Activated T-helper 2 cell treated with anti-CD3 and anti-CD28 coated beads, Interferon-gamma antibody, Interleukin-2, Interleukin-4, amounts not matched to agents 10 μg/mL and 5 μg/mL and 100 μg/mL, durations not matched to agents 14 hours and 24 hours and 36 hours (primary cell): ENCODE results near the gene DSP. TPM values are rescaled to one million over a fixed set of nuclear protein-coding genes. Genes with fewer than 3 reads are reported as not detected.
A peak's percentile ranks its signal among the peaks of the same experiment; 100 is the strongest.

Experiments
- DNase-seq: peaks from one replicate; pipeline ENCODE4 v3.0.0; 2021; ENCODE audit warnings: low spot score
- H3K27ac Mint-ChIP-seq: one replicate; pipeline ENCODE4 v1.8.0; 2021; ENCODE audit warnings: mixed read lengths
- H3K27me3 Mint-ChIP-seq: one replicate; pipeline ENCODE4 v1.8.0; 2021; ENCODE audit warnings: low read depth, mixed read lengths
- H3K36me3 Mint-ChIP-seq: one replicate; pipeline ENCODE4 v1.8.0; 2021; ENCODE audit warnings: low read depth, mixed read lengths
- H3K4me1 Mint-ChIP-seq: one replicate; pipeline ENCODE4 v1.8.0; 2021; ENCODE audit warnings: low read depth, mixed read lengths
- H3K4me3 Mint-ChIP-seq: one replicate; pipeline ENCODE4 v1.8.0; 2021; ENCODE audit warnings: low read depth, mild to moderate bottlenecking, moderate library complexity, mixed read lengths
- H3K9me3 Mint-ChIP-seq: one replicate; pipeline ENCODE4 v1.8.0; 2021; ENCODE audit warnings: mixed read lengths
- intact Hi-C: fragments of 100-400 bp; cut with micrococcal nuclease; formaldehyde crosslinking; loops from one replicate; pipeline ENCODE4 v1.15.1; 2023
- total RNA-seq: library from RNA; stranded (reverse); gene quantifications from 2 replicates; pipeline ENCODE4 v1.2.3, GENCODE V29; 2022

DSP gene
- total RNA-seq, 1 donor from 2014 or later: 0.02 TPM

- Mint-ChIP-seq H3K27me3 (peaks cover 75% of the 10 kb centered on the region), H3K36me3 (no peaks in the 10 kb centered on the region), H3K27ac (no peak overlapping the region), H3K9me3 (no peaks in the 10 kb centered on the region), H3K4me1 (peaks cover 9% of the 10 kb centered on the region), H3K4me3 (peak overlapping the region; percentile 80)
- intact Hi-C loops: loop anchor here (5.0 kb wide), 1 partner anchor 185 kb away; the partner anchor contains the start of gene BMP6
- no peak for DNase-seq
Measured at GRCh38 chr6:7542065-7542873, 798 bp downstream of the DSP start.

GRCh38 chr6:7542874-7543624 lies 1.6 kb downstream of the DSP start:
- H3K9me3 Mint-ChIP-seq: no peaks in the 10 kb centered on the region
- intact Hi-C loops: loop anchor here (5.0 kb wide), 1 partner anchor 184 kb away; the partner anchor contains the start of gene BMP6
- H3K27me3 Mint-ChIP-seq: peaks cover 71% of the 10 kb centered on the region
- H3K4me3 Mint-ChIP-seq: no peak overlapping the region
- peaks cover 9% of the 10 kb centered on the region for H3K4me1 Mint-ChIP-seq
- no peak for DNase-seq
- no peak overlapping the region for H3K27ac Mint-ChIP-seq
- no peaks in the 10 kb centered on the region for H3K36me3 Mint-ChIP-seq

GRCh38 chr6:7543789-7544424 lies 2.4 kb downstream of the DSP start:
- no peak for DNase-seq
- intact Hi-C loops: loop anchor here (5.0 kb wide), 1 partner anchor 183 kb away; the partner anchor contains the start of gene BMP6
- Mint-ChIP-seq H3K9me3 (no peaks in the 10 kb centered on the region), H3K27ac (no peak overlapping the region), H3K36me3 (no peaks in the 10 kb centered on the region), H3K4me1 (peaks cover 9% of the 10 kb centered on the region), H3K4me3 (no peak overlapping the region), H3K27me3 (peaks cover 68% of the 10 kb centered on the region)

GRCh38 chr6:7544597-7544996 lies 3.1 kb downstream of the DSP start:
- no peak overlapping the region for H3K4me3 Mint-ChIP-seq
- intact Hi-C loops: loop anchor here (5.0 kb wide), 1 partner anchor 183 kb away; the partner anchor contains the start of gene BMP6

GRCh38 chr6:7545316-7546019 lies 4.0 kb downstream of the DSP start:
- H3K4me3 Mint-ChIP-seq: no peak overlapping the region
- peaks cover 61% of the 10 kb centered on the region for H3K27me3 Mint-ChIP-seq
- H3K36me3 Mint-ChIP-seq: no peaks in the 10 kb centered on the region
- H3K9me3 Mint-ChIP-seq: no peaks in the 10 kb centered on the region
- no peak for DNase-seq
- H3K27ac Mint-ChIP-seq: no peak overlapping the region
- intact Hi-C loops: no loop called here
- peaks cover 8% of the 10 kb centered on the region for H3K4me1 Mint-ChIP-seq

More at GRCh38 chr6:7544597-7544996, 3.1 kb downstream of the DSP start:
- H3K9me3 Mint-ChIP-seq: no peaks in the 10 kb centered on the region
- no peak overlapping the region for H3K27ac Mint-ChIP-seq
- no peak for DNase-seq
- H3K27me3 Mint-ChIP-seq: peaks cover 68% of the 10 kb centered on the region
- H3K36me3 Mint-ChIP-seq: no peaks in the 10 kb centered on the region
- H3K4me1 Mint-ChIP-seq: peaks cover 9% of the 10 kb centered on the region

GRCh38 chr6:7546020-7546369 lies 4.5 kb downstream of the DSP start:
- H3K4me3 Mint-ChIP-seq: no peak overlapping the region
- no peak for DNase-seq
- no peaks in the 10 kb centered on the region for H3K36me3 Mint-ChIP-seq
- peaks cover 56% of the 10 kb centered on the region for H3K27me3 Mint-ChIP-seq
- H3K27ac Mint-ChIP-seq: no peak overlapping the region
- peaks cover 4% of the 10 kb centered on the region for H3K4me1 Mint-ChIP-seq
- intact Hi-C loops: no loop called here
- H3K9me3 Mint-ChIP-seq: no peaks in the 10 kb centered on the region

GRCh38 chr6:7546383-7546782 lies 4.9 kb downstream of the DSP start:
- Mint-ChIP-seq H3K27ac (no peak overlapping the region), H3K36me3 (no peaks in the 10 kb centered on the region), H3K27me3 (peaks cover 54% of the 10 kb centered on the region), H3K4me1 (peaks cover 2% of the 10 kb centered on the region), H3K4me3 (no peak overlapping the region), H3K9me3 (no peaks in the 10 kb centered on the region)
- DNase-seq: no peak
- intact Hi-C loops: no loop called here

- H3K4me1 Mint-ChIP-seq: no peaks in the 10 kb centered on the region
- no peak for DNase-seq
Measured at GRCh38 chr6:7546896-7547295, 5.4 kb downstream of the DSP start.

GRCh38 chr6:7547315-7547714 lies 5.8 kb downstream of the DSP start:
- Mint-ChIP-seq H3K36me3 (no peaks in the 10 kb centered on the region), H3K4me1 (no peaks in the 10 kb centered on the region), H3K4me3 (no peak overlapping the region), H3K27me3 (peaks cover 54% of the 10 kb centered on the region), H3K9me3 (no peaks in the 10 kb centered on the region), H3K27ac (no peak overlapping the region)
- no peak for DNase-seq
- intact Hi-C loops: no loop called here

More at GRCh38 chr6:7546896-7547295, 5.4 kb downstream of the DSP start:
- intact Hi-C loops: no loop called here
- H3K4me3 Mint-ChIP-seq: no peak overlapping the region
- H3K9me3 Mint-ChIP-seq: no peaks in the 10 kb centered on the region
- no peak overlapping the region for H3K27ac Mint-ChIP-seq
- peaks cover 56% of the 10 kb centered on the region for H3K27me3 Mint-ChIP-seq
- H3K36me3 Mint-ChIP-seq: no peaks in the 10 kb centered on the region

GRCh38 chr6:7550433-7550801 lies 8.9 kb downstream of the DSP start:
- Mint-ChIP-seq H3K9me3 (no peaks in the 10 kb centered on the region), H3K36me3 (no peaks in the 10 kb centered on the region), H3K27ac (no peak overlapping the region), H3K4me3 (no peak overlapping the region), H3K27me3 (peaks cover 45% of the 10 kb centered on the region), H3K4me1 (no peaks in the 10 kb centered on the region)
- DNase-seq: no peak
- intact Hi-C loops: no loop called here

GRCh38 chr6:7554533-7555275 lies 13.2 kb downstream of the DSP start:
- intact Hi-C loops: no loop called here
- Mint-ChIP-seq H3K36me3 (no peaks in the 10 kb centered on the region), H3K4me3 (no peak overlapping the region), H3K27ac (no peak overlapping the region), H3K27me3 (peaks cover 37% of the 10 kb centered on the region), H3K9me3 (no peaks in the 10 kb centered on the region), H3K4me1 (no peaks in the 10 kb centered on the region)
- no peak for DNase-seq

GRCh38 chr6:7555671-7556070 lies 14.2 kb downstream of the DSP start:
- no peak for DNase-seq
- H3K9me3 Mint-ChIP-seq: no peaks in the 10 kb centered on the region
- H3K36me3 Mint-ChIP-seq: no peaks in the 10 kb centered on the region
- peaks cover 42% of the 10 kb centered on the region for H3K27me3 Mint-ChIP-seq
- no peaks in the 10 kb centered on the region for H3K4me1 Mint-ChIP-seq
- H3K27ac Mint-ChIP-seq: no peak overlapping the region
- H3K4me3 Mint-ChIP-seq: no peak overlapping the region
- intact Hi-C loops: no loop called here
